ENCODE results near the gene RPGR.
A peak's percentile ranks its signal among the peaks of the same experiment; 100 is the strongest.

The RPGR gene

GRCh38 chrX:38332505-38332904 lies 5.2 kb upstream of the RPGR start:
- Histone ChIP-seq H3K9me3 (no peaks in the 10 kb centered on the region), H3K36me3 (no peaks in the 10 kb centered on the region), H3K27me3 (no peaks in the 10 kb centered on the region), H3K4me1 (no peaks in the 10 kb centered on the region), H3K4me3 (ENCODE audit: low read depth, low read length) (no peak overlapping the region)
- DNase-seq = no peak
- TF ChIP-seq CTCF (IDR thresholded peaks at IDR 0.05; ENCODE audit: low read depth, low read length) = no peak

GRCh38 chrX:38327775-38328081 lies 419 bp upstream of the RPGR start:
- no peak for DNase-seq
- peak overlapping the region; percentile 17 for H3K4me3 ChIP-seq (ENCODE audit: low read depth, low read length)
- no peaks in the 10 kb centered on the region for H3K4me1 ChIP-seq
- no peaks in the 10 kb centered on the region for H3K27me3 ChIP-seq
- TF ChIP-seq CTCF (IDR thresholded peaks at IDR 0.05; ENCODE audit: low read depth, low read length) = no peak
- no peaks in the 10 kb centered on the region for H3K9me3 ChIP-seq
- no peaks in the 10 kb centered on the region for H3K36me3 ChIP-seq

DNA sequence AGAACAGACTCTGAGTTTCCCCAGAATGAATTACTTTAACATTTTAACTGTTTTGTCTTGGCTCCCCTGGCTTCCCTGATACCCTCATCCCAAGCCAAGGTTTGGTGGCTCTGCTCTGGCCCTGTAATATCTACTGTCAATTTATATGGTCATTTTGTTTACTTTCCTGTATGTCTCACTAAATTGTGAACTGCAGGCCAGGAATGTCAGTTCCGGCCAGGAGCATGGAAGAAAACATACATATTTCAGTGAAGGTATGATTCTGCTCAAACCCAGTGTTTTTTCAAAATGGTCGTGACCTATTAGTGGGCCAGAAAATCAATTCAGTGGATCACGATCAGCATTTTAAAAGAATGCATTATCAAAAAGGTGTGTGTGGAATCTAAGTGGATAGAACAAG lies 1.2 kb downstream of the RPGR start:
- no peak overlapping the region for H3K4me3 ChIP-seq (ENCODE audit: low read depth, low read length)
- TF ChIP-seq CTCF (IDR thresholded peaks at IDR 0.05; ENCODE audit: low read depth, low read length) = no peak
- no peaks in the 10 kb centered on the region for H3K27me3 ChIP-seq
- no peaks in the 10 kb centered on the region for H3K36me3 ChIP-seq
- H3K4me1 ChIP-seq = no peaks in the 10 kb centered on the region
- no peaks in the 10 kb centered on the region for H3K9me3 ChIP-seq
- DNase-seq = no peak

DNA sequence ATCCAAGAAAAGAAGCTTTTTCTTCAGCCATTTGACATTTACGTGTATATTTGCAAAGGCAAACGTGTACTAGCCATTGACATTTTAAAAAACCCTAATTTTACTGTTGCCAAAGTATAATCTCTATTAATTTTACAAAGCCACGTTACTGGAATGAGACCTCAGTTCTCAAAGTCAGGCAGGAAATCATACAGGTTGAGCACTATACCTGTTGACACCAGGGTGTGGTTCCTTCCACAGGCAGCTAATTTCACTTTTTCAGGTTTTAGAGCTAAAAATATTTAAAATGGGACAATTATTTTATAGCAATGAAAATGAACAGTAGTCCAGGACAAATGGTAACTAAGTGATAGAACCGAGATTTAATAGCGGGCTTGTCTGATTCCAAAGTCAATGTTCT lies 6.5 kb downstream of the RPGR start:
- no peaks in the 10 kb centered on the region for H3K27me3 ChIP-seq
- H3K9me3 ChIP-seq = no peaks in the 10 kb centered on the region
- DNase-seq = no peak
- no peak for TF ChIP-seq CTCF (IDR thresholded peaks at IDR 0.05; ENCODE audit: low read depth, low read length)
- no peaks in the 10 kb centered on the region for H3K4me1 ChIP-seq
- no peak overlapping the region for H3K4me3 ChIP-seq (ENCODE audit: low read depth, low read length)
- H3K36me3 ChIP-seq = no peaks in the 10 kb centered on the region

GRCh38 chrX:38318606-38319005 lies 8.7 kb downstream of the RPGR start:
- Histone ChIP-seq H3K4me1 (no peaks in the 10 kb centered on the region), H3K27me3 (no peaks in the 10 kb centered on the region), H3K9me3 (no peaks in the 10 kb centered on the region), H3K36me3 (no peaks in the 10 kb centered on the region), H3K4me3 (ENCODE audit: low read depth, low read length) (no peak overlapping the region)
- DNase-seq = no peak
- TF ChIP-seq CTCF (IDR thresholded peaks at IDR 0.05; ENCODE audit: low read depth, low read length) = no peak

GRCh38 chrX:38318196-38318595 lies 9.1 kb downstream of the RPGR start:
- Histone ChIP-seq H3K36me3 (no peaks in the 10 kb centered on the region), H3K4me3 (ENCODE audit: low read depth, low read length) (no peak overlapping the region), H3K27me3 (no peaks in the 10 kb centered on the region), H3K4me1 (no peaks in the 10 kb centered on the region), H3K9me3 (no peaks in the 10 kb centered on the region)
- no peak for TF ChIP-seq CTCF (IDR thresholded peaks at IDR 0.05; ENCODE audit: low read depth, low read length)
- no peak for DNase-seq
